ENCODE results near the gene SHISA5.

DNA sequence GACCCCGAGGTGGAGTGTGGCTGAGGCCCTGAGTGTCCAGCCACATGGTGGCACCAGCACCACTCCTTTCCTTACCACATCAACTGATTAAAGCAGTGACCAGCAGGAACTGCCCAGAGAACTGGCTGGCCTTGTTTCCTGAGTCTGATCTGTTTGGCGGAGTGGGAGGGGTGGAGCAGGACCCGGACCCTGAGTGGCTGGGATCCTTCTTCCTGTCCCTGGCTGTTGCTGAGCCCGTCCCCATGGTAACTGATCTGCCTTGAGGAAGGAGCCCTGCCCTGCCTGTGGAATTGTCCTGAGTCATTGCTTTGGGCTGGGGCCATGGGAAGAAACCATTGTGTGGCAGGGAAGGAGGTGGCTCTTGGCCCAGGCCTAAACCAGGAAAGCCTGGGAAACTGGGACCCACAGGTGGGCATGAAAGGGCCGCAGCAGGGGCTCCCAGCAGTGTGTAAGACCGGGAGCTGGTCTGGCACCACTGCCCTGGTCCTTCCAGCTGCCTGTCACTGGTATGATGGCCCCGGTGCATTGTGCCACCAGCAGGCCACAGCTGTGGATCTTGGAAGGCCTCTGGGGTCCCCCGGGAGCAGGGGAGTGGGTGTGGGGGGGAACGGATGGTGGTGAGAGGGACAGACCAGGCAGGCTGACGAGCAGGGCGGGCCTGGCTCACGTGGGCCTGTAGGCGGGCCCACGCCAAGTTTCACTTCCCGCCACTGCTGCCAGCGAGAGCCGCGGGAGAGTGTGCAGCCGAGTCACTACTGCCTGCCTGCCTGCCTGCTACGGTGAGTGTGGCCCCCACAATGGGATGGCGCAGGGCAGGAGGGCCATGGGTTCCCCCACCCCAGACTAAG, 38.2 kb downstream of the SHISA5 start:
- TF ChIP-seq CTCF (conservative IDR thresholded peaks at IDR 0.05), result peak; percentile 81
- TF ChIP-seq ZFX (IDR thresholded peaks at IDR 0.05), result 0 out of 2 replicates have a peak, but pooled peaks have one; percentile 29
